GM21381 (cell line): ENCODE results near the gene NGFR.
"Not testable (repeated sequence)": the region's sequence is repeated elsewhere in the genome, so short reads cannot be mapped to it uniquely, and the experiment has no call there.

Experiments used
- ATAC-seq: cut with Tn5 transposase; IDR thresholded peaks from one replicate; pipeline ENCODE4 v1.9.1; 2021; ENCODE audit warnings: mild to moderate bottlenecking, moderate library complexity; ENCODE audit not compliant: unreplicated experiment

NGFR gene

GRCh38 chr17:49496183-49496866, 1.2 kb downstream of the NGFR start:
- peak; percentile 46 for ATAC-seq

- ATAC-seq: no peak
These were observed 1.7 kb downstream of the NGFR start for GRCh38 chr17:49496867-49497147.

GRCh38 chr17:49497148-49498028, 2.3 kb downstream of the NGFR start:
- no peak for ATAC-seq

DNA sequence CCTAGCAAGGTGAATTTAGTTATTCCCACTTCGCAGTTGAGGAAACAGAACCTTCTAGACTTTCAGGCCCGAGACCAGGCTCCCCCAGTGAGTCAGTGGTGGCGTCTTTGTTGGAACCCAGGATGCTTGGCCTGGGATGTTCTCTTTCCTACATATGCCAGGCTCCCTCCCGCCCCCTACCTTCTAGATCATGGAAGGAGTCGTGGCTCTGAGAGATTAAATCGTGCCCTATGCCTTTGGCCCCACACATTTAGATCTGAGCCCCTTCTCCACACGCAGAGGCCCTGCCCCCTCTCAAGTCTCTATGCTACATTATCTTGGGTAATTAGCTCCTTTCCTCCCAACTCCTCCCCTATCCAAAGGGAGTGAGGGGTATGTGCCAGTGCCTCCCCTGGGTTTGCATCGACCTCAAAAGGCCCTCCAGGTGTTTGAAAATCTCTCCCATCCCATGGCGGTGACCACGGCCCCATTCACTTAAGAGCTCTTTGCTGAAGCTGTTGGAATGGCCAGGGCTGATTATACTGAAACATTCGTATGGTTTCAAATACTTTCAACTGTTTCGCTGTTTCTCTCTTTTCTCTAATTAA, 3.0 kb downstream of the NGFR start:
- ATAC-seq: no peak

GRCh38 chr17:49501496-49501895, 6.4 kb downstream of the NGFR start:
- no peak for ATAC-seq

GRCh38 chr17:49502254-49502653, 7.2 kb downstream of the NGFR start:
- no peak for ATAC-seq

GRCh38 chr17:49502680-49503079, 7.6 kb downstream of the NGFR start:
- ATAC-seq: not testable (repeated sequence)

- no peak for ATAC-seq
These were observed 9.3 kb downstream of the NGFR start for GRCh38 chr17:49504369-49504768.

DNA sequence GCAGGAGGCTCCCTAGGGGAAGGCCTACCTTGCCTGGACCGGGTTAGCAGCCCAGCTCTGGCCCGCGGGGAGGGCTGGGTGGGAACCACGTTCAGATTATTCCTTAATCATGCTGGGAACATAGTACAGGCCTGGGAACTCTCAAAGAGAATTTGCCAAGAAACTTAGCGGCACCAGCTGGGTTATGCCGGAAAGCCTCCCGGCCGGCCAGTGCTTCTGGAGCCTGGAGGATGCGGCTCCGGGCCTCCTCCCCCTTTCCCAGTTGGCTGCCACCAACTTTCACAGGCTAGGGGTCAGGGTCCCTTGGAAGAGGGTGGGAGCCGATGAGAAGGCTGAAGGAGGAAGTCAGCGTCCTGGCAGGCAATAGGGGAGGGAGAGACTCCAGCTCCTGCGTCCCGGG, 10.8 kb downstream of the NGFR start:
- no peak for ATAC-seq

GRCh38 chr17:49506282-49506681, 11.2 kb downstream of the NGFR start:
- no peak for ATAC-seq

- ATAC-seq: no peak
These were observed 13.2 kb downstream of the NGFR start for GRCh38 chr17:49508061-49508865.

DNA sequence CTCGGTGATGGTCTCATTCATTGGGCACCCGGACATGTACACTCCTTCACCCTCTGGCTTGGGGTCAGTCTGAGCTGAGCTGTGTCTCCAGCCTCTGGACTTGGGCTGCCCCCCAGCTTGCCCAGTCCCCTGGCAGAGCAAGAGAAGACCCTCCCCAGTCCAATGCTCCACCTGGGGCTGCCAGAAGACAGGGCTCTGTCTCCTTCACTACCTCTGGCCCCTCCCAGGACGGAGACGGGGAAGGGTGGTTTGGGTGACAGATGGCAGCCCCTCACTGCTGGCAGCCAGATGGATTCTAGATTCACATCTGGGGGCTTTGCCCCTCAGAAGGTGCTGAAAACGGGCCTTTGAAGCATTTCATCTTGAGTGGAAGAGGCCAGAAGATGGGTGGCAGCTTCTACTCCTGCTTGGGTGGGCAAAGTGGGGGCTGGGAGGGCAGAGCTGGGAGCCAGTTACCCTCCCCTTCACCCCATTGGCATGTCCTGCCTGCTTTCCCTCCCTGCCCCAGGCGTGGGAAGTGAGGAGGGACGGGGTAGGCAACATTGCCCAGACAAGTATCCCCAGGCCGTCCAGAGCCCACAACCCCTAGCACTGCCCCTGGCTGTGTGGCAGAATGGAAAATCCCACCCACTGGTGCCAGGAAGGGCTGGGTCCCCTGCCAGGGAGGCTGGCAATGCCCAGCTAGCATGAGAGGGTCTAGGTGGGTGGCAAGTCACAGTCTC, 13.9 kb downstream of the NGFR start:
- ATAC-seq: no peak

DNA sequence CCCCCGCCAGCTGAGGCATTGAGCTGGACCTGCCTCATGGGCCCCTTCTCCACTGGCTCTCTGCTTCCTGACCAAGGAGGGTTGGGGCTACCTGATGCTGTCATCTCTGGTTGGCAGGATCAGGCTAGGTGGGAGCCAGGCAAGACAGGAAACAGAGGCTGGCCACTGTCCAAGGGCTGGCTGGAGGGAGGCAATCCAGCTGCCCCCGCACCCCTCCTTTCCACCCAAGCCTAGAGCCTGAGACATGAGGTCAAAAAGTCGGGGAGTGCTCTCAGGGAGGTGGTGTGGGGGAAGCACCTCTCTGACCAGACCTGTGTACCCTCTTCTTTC, 14.5 kb downstream of the NGFR start:
- ATAC-seq: no peak

DNA sequence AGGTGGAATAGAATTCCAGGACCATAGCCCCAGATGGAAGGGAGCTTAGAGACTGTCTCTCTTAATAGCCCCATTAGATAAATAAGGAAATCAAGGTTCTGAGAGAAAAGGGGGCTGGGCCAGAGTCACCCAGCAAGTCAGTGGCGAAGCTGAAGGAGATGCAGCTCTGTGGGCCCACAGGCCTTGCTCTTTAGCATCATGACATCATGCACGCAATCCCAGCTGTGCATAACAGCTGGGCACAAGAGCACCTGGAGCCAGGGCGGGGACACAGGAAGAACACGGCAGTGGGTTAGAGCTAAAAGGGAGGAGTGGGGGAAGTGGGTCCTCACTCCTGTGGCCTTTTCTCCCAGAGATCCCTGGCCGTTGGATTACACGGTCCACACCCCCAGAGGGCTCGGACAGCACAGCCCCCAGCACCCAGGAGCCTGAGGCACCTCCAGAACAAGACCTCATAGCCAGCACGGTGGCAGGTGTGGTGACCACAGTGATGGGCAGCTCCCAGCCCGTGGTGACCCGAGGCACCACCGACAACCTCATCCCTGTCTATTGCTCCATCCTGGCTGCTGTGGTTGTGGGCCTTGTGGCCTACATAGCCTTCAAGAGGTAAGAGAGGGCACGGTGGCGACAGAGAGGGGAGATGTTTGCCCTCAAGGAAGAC, 15.1 kb downstream of the NGFR start:
- no peak for ATAC-seq

- no peak for ATAC-seq
These were observed 15.6 kb downstream of the NGFR start for GRCh38 chr17:49510720-49511110.

DNA sequence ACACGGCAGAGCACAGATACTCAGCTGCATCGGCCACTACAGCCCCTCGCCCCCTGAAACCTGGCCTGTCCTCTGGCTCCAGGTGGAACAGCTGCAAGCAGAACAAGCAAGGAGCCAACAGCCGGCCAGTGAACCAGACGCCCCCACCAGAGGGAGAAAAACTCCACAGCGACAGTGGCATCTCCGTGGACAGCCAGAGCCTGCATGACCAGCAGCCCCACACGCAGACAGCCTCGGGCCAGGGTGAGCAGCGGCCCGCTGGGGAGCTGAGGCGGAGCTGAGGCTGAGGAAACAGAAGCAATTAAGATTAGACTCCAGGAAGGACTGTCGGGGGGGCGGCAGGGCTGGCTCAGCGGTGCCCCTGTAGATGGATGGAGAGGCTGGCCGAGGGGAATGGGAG, 16.7 kb downstream of the NGFR start:
- ATAC-seq: no peak

DNA sequence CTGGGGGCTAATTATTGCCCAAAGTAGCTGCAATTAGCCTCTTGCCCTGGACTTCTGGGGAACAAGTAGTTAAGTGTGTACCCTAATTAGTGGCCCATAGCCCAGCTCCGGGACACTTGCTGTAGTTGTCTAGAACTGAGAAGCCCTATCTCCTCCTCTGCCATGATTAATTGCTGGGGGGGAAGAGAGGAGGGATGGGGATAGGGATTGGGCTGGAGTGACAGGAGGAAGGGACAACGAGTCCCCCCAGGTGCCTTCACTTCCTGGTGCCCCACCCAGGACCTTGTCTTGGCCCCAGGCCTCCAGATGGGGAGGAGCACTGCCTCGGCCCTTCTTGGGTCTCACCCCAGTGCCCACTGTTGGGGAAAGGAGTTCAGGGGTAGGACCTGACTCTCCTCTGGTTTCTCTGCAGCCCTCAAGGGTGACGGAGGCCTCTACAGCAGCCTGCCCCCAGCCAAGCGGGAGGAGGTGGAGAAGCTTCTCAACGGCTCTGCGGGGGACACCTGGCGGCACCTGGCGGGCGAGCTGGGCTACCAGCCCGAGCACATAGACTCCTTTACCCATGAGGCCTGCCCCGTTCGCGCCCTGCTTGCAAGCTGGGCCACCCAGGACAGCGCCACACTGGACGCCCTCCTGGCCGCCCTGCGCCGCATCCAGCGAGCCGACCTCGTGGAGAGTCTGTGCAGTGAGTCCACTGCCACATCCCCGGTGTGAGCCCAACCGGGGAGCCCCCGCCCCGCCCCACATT, 17.4 kb downstream of the NGFR start:
- no peak for ATAC-seq

DNA sequence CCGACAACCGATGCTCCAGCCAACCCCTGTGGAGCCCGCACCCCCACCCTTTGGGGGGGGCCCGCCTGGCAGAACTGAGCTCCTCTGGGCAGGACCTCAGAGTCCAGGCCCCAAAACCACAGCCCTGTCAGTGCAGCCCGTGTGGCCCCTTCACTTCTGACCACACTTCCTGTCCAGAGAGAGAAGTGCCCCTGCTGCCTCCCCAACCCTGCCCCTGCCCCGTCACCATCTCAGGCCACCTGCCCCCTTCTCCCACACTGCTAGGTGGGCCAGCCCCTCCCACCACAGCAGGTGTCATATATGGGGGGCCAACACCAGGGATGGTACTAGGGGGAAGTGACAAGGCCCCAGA, 17.9 kb downstream of the NGFR start:
- ATAC-seq: no peak

GRCh38 chr17:49513641-49514040, 18.5 kb downstream of the NGFR start:
- ATAC-seq: no peak
